GM10847 (cell line): Measurements from ENCODE around the gene PIK3R1.

Experiments
- POLR2A ChIP-seq: IDR thresholded peaks from 2 replicates; pipeline ENCODE4 v1.6.1; 2011; ENCODE audit not compliant: insufficient read length; ENCODE audit errors: extremely low read depth

The PIK3R1 gene

DNA sequence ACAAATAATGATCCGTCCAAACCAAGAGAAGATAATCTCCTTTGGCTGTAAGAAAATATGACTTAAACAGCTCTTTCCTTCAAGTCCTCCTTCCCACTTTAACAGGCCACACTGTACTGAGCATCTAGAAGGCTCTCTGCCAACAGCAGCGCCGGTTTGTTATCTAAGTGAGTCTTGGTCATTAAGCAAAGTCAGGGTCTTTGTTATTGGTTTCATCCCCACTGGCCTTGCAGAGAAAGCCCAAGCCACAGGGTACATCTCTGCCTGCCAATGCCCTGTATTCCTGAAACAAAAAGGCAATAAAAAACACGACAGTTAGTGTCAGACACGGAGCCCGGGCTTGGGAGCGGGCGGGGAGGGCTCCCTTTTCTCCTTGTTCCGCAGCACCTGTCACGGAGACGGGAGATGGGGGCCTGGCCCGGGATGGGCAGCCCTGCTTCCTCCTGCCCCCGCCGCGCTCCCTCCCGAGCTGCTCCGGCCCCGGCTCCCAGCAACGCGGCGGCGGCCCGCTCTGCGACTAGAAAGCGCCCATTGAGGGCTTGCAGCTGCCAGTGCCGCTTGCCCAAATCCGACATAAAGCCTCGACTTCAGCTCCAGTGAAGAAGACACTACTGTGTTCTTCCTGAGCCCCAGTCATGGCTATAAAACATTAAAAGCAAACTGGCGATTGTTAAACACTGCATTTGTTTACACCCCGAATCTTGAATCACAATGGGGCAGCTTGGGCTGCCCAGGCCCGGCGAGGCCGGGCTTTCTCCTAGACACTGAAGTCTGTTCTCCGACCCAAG lies 28.1 kb upstream of the PIK3R1 start:
- TF ChIP-seq POLR2A, result no peak

DNA sequence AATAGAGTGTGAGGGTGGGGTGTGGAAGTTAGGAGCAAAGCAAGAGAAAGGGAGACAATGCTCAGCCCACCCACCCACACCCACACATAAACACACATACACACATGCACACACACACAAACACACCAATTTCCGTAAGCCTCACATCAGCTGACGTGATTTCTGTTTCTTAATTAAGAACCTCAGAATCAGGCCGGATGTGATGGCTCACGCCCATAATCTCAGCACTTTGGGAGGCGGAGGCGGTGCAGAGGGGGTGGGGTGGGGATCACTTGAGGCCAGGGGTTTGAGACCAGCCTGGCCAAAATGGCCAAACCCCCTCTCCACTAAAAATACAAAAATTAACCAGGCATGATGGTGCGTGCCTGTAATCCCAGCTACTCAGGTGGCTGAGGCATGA lies 26.4 kb upstream of the PIK3R1 start:
- TF ChIP-seq POLR2A, result no peak

DNA sequence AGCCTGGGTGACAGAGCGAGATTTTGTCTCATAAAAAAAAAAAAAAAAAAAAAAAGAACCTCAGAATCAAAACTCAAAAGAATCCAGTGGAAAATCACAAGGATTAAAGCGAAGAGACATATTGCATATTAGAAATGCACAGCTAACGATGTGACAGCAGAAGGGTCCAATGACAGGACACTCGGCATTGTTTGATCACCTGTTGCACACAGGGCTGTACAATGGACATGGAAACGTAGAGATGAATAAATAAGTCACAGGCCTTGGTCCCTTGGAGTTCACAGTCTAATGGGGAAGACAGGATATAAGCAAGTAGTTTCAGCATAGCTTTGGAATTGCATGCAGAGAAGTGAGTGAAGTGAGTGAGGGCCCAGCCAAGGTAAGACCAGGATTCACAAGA lies 25.9 kb upstream of the PIK3R1 start:
- TF ChIP-seq POLR2A, result no peak

DNA sequence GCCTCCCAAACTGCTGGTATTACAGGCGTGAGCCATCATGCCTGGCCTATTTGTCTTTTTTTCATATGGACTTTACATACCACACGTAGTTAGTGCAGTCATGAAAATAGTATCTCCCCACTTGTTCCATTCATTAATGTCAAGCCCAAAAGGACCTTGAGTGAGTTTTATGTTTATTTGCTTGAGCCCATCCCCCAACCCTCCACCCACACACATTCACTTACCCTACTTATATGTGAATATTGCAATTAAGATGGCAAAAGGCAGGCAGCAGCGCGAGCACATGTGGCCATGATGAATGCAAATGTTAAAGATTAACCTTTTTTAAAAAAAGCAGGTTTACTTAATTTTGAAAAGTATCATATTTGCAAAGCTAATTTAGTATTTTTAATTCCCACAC lies 24.9 kb upstream of the PIK3R1 start:
- no peak for TF ChIP-seq POLR2A

DNA sequence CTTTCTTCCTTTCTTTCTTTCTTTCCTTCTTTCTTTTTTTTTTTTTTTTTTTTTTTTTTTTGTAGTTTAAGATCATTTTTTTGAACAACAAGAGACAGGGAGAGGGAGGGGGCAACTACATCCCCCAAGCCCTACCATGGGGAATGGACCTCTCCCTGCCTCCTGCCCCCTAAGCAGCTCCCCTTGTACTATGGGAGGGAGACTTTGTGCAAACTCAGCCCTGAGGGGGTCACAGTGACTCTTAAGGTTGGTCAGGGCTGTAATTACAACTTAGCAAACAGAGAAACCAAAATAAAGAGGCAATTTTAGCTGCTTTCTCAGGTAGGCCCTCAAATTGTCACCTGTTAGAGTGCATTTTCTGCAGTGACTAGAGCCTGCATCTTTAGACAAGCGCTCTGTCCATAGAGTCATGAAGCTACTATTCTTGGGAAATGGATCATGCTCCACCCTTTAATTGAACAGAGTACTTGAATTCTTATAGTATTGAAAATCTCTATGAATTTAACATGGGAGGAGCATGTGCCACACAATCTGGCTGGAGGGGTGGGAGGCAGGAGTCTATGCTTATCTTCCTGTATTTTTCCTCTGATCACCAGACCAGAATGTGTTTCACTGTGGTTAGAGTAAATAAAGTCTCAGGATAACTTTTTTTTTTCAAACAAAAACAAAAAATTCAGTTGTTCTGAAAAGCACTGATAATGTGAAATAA lies 24.3 kb upstream of the PIK3R1 start:
- TF ChIP-seq POLR2A, result no peak

DNA sequence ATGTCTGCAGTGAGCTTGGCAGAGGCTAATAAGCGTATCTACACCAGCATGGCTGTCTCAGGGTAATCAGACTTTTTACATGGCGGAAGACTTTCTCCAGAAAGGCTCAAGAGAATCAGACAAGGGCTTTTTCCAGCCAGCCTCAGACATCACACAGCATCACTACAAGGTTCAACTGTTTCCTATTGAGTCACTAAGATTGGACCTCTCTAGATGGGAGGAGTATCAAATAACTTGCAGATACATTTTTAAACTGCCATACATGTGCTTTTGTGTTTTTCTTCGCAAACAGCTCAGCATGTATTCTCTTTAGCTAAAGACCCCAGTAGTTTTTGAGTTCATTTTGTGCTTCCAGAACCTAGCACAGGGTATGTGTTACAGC lies 22.9 kb upstream of the PIK3R1 start:
- no peak for TF ChIP-seq POLR2A

DNA sequence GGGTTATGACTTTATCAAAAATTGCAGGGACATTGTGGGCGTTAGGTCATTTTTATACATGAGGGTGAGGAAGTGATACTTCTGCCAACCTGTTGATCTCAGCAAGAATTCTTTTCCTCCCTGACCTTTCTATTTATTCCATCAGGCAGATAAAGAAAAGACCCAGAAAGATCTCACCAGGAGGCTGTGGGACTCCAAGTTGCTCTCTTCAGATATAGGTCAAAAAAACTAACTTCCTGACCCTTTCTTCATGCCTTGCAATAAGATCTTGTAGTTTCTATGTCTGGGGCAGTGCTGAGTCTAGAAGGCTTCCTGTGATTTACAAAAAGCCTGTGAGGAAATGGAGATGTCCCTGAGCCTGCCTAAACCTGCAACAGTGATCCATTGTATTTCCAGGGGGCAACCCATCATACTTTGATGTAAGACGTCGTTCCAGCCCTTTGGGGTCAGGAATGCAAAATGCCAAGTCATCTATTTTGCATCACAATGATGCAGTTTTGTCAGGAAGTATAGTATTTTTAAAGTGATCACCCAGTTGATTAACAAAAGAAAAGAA lies 22.0 kb upstream of the PIK3R1 start:
- no peak for TF ChIP-seq POLR2A

DNA sequence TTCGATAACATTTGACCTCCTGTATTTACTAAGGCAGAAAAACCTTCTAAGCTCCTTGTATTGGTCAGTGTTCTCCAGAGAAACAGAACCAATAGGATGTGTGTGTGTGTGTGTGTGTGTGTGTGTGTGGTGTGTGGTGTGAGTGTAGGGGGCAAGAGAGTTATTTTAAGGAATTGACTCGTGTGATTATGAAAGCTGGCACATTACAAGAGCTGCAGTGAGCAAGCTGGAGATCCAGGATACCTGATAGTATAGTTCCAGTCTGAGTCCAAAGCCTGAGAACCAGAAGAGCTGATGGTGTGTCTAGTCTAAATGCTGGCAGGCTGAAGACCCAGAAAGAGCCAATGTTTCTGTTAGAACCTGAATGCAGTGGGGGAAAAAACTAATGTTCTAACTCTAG lies 21.2 kb upstream of the PIK3R1 start:
- no peak for TF ChIP-seq POLR2A

DNA sequence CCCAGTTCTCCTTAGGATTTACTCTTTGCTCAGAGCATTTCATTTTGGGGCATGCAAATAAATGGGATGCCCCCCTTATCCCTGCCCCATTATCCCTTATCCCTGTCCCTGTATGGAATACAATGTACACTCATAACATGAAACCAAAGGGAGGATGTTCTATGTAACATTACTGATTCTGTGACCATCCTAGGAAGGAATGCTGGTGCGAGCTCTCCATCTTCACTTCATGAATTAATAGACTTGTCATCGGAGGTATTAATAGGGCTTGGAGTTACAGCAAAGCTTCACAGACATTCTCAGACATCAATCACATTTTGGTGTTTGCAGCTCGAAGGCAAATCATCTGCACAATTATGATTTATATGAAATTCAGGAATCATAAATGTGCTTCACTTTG lies 20.4 kb upstream of the PIK3R1 start:
- no peak for TF ChIP-seq POLR2A

DNA sequence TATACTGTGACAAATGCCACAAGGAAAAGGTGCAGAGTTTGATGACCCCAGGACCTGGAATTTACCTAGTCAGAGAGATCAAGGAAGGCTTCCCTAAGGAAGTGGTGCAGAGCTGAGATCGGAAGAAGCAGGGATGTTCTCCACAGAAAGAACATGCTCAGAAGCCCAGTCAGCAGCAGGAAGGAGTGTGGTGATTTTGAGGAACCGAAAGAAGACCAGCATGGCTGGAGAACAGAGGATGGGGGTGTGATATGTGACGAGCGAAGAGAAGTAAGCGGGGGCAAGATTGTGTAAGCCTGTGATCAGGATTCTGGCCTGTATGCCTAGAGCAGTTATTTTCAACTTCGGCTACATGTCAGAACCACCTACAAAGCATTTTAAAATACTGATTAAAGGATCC lies 18.7 kb upstream of the PIK3R1 start:
- no peak for TF ChIP-seq POLR2A

DNA sequence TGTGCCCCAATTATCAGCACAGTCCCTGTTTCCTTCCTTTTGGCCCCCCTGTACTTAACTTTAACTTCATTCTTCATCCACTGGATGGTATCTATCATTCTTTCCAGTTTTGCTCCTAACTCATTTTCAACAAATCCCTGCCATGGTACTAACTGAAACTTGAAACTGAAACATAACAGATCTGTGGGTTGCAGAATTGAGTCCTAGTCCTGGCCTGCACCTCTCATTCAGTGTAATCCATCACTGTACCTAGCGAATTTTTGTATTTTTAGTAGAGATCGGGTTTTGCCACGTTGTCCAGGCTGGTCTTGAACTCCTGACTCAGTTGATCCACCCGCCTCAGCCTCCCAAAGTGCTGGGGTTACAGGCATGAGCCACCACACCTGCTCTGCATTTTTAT lies 15.3 kb upstream of the PIK3R1 start:
- no peak for TF ChIP-seq POLR2A

DNA sequence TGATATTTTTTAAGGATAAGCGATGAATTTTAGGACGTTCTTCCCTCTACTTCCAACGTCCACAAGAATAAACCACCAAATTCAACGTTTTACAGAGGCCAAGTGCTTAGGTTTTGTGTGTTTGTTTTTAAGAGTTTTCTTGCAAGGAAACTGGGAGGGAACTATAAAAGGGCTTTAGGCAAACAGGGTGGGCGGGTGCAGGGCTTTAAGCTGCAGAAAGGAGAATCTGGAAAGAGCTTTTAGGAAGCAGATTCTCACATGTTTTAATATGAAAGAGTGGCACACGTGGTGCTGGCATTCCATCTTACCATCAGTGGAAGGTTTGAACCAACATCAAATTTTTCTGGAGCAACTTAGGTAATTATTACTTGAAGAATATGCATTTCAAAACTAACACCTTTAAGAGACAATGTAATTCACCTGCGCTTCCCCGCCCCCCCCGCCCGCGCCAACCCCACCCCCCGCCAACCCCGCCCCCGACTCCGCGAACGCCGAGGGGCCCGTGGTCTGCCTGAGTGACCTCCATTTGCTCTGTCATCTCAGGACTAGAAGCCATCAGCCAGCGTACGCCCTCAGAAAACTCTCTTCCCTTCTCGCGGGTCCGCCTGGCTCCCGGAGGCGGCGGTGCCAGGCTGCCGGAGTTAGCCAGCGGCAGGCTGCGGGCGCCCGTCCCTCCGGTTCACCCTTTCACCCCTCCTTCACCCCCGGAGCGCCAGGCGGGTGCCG lies 911 bp upstream of the PIK3R1 start:
- TF ChIP-seq POLR2A, result no peak

DNA sequence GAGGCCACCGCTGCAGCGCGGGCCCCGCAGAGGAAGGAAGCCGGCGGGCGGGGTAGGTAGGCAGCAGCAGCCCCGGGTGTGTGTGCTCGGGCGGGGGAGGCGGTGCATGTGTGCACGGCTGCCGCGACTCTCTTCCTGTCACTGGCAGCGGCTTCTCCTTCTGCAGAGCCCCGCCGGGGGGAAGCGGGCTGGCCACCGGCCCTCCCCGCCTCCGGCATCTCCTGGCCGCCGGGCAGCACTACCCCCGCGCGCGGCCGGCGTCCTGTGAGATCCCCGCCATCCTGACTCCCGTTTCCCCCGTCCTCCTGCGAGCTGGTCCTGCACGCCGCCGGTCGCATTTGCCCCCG lies 315 bp downstream of the PIK3R1 start:
- no peak for TF ChIP-seq POLR2A

DNA sequence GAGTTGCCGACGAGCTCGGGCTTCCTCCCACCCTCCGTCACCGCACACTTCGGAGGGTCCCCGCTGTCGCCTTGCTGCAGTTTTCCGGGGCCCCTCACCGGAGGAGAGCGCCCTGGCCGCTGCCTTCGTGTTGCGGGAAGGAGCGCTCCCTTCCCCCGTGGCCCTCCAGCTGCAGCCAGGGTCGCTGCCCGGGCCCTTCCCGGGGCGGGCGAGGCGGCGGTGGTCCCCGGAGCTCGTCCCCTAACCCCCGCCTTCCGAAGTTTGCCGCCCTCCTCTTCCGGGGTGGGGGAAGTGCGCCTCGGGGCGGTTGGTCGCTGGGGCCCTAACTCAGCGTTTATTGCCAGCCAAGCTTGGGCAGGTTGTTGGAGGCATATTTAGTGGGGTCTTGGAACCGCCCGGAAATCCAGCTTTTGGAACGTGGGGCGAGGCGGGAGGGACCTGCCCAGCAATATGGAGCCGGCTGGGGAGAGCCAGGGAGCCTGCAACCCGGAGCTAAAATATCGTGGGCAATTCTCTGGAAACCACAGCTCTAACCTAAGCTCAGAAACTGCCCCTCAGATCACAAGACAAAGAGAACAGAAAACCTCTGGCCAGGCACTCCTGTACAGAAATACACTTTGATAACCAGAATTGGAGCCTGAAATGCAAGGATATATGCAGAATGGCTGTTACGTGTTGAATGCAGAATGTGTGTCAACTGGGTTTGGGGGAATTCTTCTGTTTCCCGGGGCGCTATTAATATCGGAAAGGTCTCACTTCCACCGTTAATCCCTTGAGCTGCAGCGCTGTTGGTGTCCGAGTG lies 890 bp downstream of the PIK3R1 start:
- TF ChIP-seq POLR2A, result peak; percentile 38

DNA sequence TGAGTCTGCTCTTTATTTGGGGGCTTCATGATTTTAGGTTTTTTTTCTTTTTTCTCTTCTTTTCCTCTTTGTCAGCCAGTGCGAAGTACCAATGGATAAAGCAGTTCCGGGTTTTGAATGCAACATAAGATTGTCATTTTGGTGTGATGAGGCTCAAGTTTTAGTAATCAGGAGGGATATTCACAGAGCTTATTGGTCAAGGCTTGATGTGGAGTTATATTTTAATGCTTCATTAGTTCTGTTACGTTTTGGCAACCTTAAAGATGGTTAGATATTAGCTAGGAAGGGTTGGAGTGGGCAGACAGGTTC lies 1.4 kb downstream of the PIK3R1 start:
- TF ChIP-seq POLR2A, result no peak
